DND-41 (cell line): ENCODE data around the gene MYH7B.

Experiments used
- ATAC-seq: fragments of 200-7000 bp; cut with Tn5 transposase; 3 replicates; pipeline ENCODE4 v1.9.1; 2021; ENCODE audit warnings: low read depth; ENCODE audit not compliant: insufficient read depth
- DNase-seq: peaks from one replicate; pipeline ENCODE4 v3.0.0-alpha.2; 2020
- H2AFZ ChIP-seq: 2 replicates; pipeline ENCODE4 v1.6.0; 2012; ENCODE audit warnings: low read depth, low read length
- H3K27ac ChIP-seq: 2 replicates; pipeline ENCODE4 v1.5.1; 2012; ENCODE audit warnings: low read length, inconsistent platforms
- H3K27me3 ChIP-seq: fragments of 200-600 bp; sonication (generic); 2 replicates; pipeline ENCODE4 v1.6.0; 2012; ENCODE audit warnings: low read length, mild to moderate bottlenecking, inconsistent platforms; ENCODE audit not compliant: insufficient read depth, poor library complexity
- H3K36me3 ChIP-seq: 2 replicates; pipeline ENCODE4 v1.5.1; 2012; ENCODE audit warnings: low read length, inconsistent platforms; ENCODE audit not compliant: insufficient read depth
- H3K4me1 ChIP-seq: 2 replicates; pipeline ENCODE4 v1.5.1; 2012; ENCODE audit warnings: mild to moderate bottlenecking, low read length; ENCODE audit not compliant: insufficient read depth
- H3K4me2 ChIP-seq: 2 replicates; pipeline ENCODE4 v1.6.0; 2012; ENCODE audit warnings: mild to moderate bottlenecking, moderate library complexity, low read length, inconsistent platforms; ENCODE audit not compliant: insufficient read depth
- H3K4me3 ChIP-seq, 2 experiments: fragments of 200-600 bp in 1 of 2; shearing (Covaris generic) in 1 of 2; 2 replicates each; pipeline ENCODE4 v1.5.1; 2012 to 2016; ENCODE audit warnings: inconsistent platforms in 2 of 2, low read length in 2 of 2, mild to moderate bottlenecking in 2 of 2, low read depth in 1 of 2, moderate library complexity in 1 of 2
- H3K79me2 ChIP-seq: 2 replicates; pipeline ENCODE4 v1.6.0; 2012; ENCODE audit warnings: low read length, inconsistent platforms; ENCODE audit not compliant: insufficient read depth
- H3K9ac ChIP-seq: 2 replicates; pipeline ENCODE4 v1.6.0; 2012; ENCODE audit warnings: low read depth, mild to moderate bottlenecking, inconsistent platforms, low read length, moderate library complexity
- H3K9me3 ChIP-seq: 2 replicates; pipeline ENCODE4 v1.5.1; 2012; ENCODE audit warnings: low read length, moderate library complexity, mild to moderate bottlenecking, inconsistent platforms; ENCODE audit not compliant: insufficient read depth, severe bottlenecking
- H4K20me1 ChIP-seq: 2 replicates; pipeline ENCODE4 v1.6.0; 2012; ENCODE audit warnings: low read length; ENCODE audit not compliant: insufficient read depth
- EZH2 ChIP-seq: IDR thresholded peaks from 3 replicates; pipeline ENCODE4 v1.6.1; 2012; ENCODE audit warnings: borderline replicate concordance, low read depth, mild to moderate bottlenecking, moderate library complexity, low read length, inconsistent platforms; ENCODE audit not compliant: severe bottlenecking
- TF ChIP-seq, protein P1 (sequence below): IDR thresholded peaks from 2 replicates; pipeline ENCODE4 v1.5.1; 2012; ENCODE audit warnings: borderline replicate concordance, low read length, moderate library complexity, mild to moderate bottlenecking; ENCODE audit not compliant: poor library complexity, severe bottlenecking; ENCODE audit errors: extremely low read depth

The MYH7B gene

DNA sequence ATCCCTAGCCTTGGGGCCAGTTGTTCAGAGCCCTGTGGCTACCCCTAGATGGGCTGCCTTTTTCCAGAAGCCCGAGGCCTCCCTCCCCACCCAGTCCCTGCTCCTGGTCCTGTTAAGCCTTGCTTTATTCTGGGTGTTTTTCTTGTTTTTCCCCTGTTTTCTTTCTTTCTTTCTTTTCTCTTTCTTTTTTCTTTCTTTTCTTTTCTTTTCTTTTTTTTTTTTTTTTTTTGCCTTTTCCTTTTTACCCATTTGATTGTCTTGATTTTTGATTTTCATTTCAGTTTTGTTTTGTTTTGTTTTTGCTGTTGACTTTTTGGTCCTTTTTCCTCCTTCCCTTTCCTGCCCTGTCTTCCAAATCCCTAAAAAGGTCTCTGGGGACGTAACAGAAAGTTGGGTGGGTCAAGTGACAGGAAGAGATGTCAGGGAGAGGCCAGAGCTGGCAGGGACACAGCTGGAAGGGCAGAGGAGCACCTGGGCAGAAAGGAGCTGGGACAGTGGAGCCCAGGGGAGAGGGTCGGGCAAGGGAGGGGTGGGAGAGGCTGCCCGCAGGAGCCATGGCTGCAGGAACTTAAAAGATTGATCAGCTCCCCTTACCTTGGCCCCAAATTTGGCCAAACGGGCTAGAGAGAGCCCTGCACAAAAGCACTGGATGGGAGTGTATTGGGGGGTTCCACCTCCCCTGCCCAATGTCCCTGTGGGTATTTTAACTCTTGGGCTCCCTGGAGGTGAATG, 27.6 kb downstream of the MYH7B start:
- Histone ChIP-seq H4K20me1 (peaks cover 5% of the 10 kb centered on the region; the same call in 1 of the 2 replicates), H3K27ac (no peak overlapping the region), H3K79me2 (no peaks in the 10 kb centered on the region), H3K4me2 (no peak overlapping the region), H3K9ac (no peak overlapping the region), H3K4me3 (no peak overlapping the region), H3K9me3 (no peaks in the 10 kb centered on the region), H3K36me3 (no peaks in the 10 kb centered on the region), H3K27me3 (no peaks in the 10 kb centered on the region), H2AFZ (no peak overlapping the region), H3K4me1 (no peaks in the 10 kb centered on the region)
- no peak for DNase-seq
- no peak for ATAC-seq
- TF ChIP-seq, protein P1, sequence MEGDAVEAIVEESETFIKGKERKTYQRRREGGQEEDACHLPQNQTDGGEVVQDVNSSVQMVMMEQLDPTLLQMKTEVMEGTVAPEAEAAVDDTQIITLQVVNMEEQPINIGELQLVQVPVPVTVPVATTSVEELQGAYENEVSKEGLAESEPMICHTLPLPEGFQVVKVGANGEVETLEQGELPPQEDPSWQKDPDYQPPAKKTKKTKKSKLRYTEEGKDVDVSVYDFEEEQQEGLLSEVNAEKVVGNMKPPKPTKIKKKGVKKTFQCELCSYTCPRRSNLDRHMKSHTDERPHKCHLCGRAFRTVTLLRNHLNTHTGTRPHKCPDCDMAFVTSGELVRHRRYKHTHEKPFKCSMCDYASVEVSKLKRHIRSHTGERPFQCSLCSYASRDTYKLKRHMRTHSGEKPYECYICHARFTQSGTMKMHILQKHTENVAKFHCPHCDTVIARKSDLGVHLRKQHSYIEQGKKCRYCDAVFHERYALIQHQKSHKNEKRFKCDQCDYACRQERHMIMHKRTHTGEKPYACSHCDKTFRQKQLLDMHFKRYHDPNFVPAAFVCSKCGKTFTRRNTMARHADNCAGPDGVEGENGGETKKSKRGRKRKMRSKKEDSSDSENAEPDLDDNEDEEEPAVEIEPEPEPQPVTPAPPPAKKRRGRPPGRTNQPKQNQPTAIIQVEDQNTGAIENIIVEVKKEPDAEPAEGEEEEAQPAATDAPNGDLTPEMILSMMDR, result no peak

DNA sequence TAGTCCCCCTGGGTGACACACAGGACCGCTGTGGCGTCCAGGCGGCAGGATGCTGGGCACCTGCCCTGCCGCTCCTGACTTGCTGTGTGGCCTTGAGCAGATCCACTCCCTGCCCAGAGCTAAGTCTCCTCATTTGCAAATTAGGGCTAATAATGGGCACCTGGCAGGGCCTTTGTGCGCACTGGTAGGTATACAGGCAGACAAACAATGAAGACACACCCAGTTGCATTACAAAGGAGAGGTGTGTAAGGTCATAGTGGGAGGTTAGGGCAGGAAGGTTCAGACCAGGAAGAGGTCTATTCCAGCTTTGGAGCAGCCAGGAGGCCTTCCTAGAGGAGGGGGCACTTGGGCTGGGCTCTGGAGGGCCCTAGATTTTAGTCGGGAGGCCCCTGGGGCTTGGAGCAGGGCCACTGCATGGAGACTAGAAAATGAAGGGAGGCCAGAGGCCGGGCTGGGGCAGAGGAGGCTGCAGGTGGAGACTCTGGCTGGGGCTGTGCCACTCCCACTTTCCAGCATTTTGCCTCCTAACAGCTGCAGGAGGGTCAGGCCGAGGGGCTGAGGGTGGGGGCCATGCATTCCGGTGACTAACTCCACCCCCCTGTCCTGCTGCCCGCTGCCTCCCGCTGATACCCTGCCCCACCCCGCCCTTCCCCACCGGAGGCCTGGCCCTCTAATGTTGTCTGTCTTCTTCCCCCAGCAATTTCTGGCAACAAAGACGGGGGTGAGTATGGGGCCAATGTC, 28.5 kb downstream of the MYH7B start:
- H3K4me2 ChIP-seq, result no peak overlapping the region
- DNase-seq, result no peak

DNA sequence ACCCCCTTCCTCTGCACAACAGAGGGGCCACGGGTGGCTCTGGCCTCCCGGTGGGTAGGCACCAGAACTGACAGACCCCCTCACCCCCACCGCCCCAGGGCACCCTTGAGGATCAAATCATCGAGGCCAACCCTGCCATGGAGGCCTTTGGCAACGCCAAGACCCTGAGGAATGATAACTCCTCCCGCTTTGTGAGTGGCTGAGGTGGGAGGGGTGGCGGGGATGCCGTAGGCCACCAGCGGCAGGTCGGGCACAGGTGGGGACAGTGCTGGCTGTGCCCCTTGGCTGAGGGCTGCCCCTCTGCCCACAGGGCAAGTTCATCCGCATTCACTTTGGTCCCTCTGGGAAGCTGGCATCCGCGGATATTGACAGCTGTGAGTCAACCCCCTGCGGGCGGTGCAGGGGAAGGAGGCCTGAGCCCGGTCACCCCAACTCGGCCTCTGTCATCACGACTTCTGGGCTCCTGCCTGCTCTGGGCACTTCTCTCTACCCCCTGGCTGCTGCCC, 29.1 kb downstream of the MYH7B start:
- peaks cover 5% of the 10 kb centered on the region; the same call in 1 of the 2 replicates for H4K20me1 ChIP-seq
- H2AFZ ChIP-seq, result no peak overlapping the region
- TF ChIP-seq, protein P1, result no peak
- no peak for TF ChIP-seq EZH2
- no peaks in the 10 kb centered on the region for H3K27me3 ChIP-seq
- no peaks in the 10 kb centered on the region for H3K9me3 ChIP-seq
- H3K4me2 ChIP-seq, result no peak overlapping the region
- no peaks in the 10 kb centered on the region for H3K4me1 ChIP-seq
- no peaks in the 10 kb centered on the region for H3K36me3 ChIP-seq
- no peak overlapping the region for H3K27ac ChIP-seq
- ATAC-seq, result no peak
- no peak overlapping the region for H3K9ac ChIP-seq
- H3K4me3 ChIP-seq, result no peak overlapping the region
- DNase-seq, result no peak
- no peaks in the 10 kb centered on the region for H3K79me2 ChIP-seq

More for the DNA sequence above, 28.5 kb downstream of the MYH7B start:
- no peak for ATAC-seq
- Histone ChIP-seq H2AFZ (no peak overlapping the region), H3K27ac (no peak overlapping the region), H3K9me3 (no peaks in the 10 kb centered on the region), H3K36me3 (no peaks in the 10 kb centered on the region), H3K79me2 (no peaks in the 10 kb centered on the region), H3K27me3 (no peaks in the 10 kb centered on the region), H3K9ac (no peak overlapping the region), H3K4me3 (no peak overlapping the region), H4K20me1 (peaks cover 5% of the 10 kb centered on the region; the same call in 1 of the 2 replicates), H3K4me1 (no peaks in the 10 kb centered on the region)
- TF ChIP-seq, protein P1, result no peak
- no peak for TF ChIP-seq EZH2
